ENCODE data around the gene ANKRD13B. TPM values are rescaled to one million over a fixed set of nuclear protein-coding genes. Genes with fewer than 3 reads are reported as not detected.

Gene ANKRD13B
- total and polyA plus RNA-seq, 2 of the 13 experiments (the other 11 are each of a cell fraction or from before 2014, with no cell fraction given) = 1.7 to 1.8 TPM

GRCh38 chr17:29589524-29590410, 3.2 kb upstream of the ANKRD13B start, which contains the start of gene GIT1 (continued):
- TF ChIP-seq PLSCR1 (CRISPR knock-in tag; IDR thresholded peaks at IDR 0.05; ENCODE audit: borderline replicate concordance) (no peak), KAT2B (IDR thresholded peaks at IDR 0.05; ENCODE audit: borderline replicate concordance, low read depth, low read length) (no peak), ZNF496 (CRISPR knock-in tag; IDR thresholded peaks at IDR 0.05; ENCODE audit: insufficient replicate concordance) (no peak), ZNF674 (CRISPR knock-in tag; IDR thresholded peaks at IDR 0.05; ENCODE audit: low read depth) (no peak), ZNF101 (CRISPR knock-in tag; IDR thresholded peaks at IDR 0.05; ENCODE audit: borderline replicate concordance, low read depth) (no peak), KMT2A (CRISPR knock-in tag; IDR thresholded peaks at IDR 0.05) (no peak), ZMAT5 (CRISPR knock-in tag; IDR thresholded peaks at IDR 0.05; ENCODE audit: borderline replicate concordance, low read depth) (no peak), PHF21A (CRISPR knock-in tag; IDR thresholded peaks at IDR 0.05) (no peak; the same call in 1 of the 2 replicates), MXI1 (IDR thresholded peaks at IDR 0.05; ENCODE audit: borderline replicate concordance, low read depth, low read length) (peak; percentile 67; the same call in 1 of the 3 replicates), ARNT2 (CRISPR knock-in tag; IDR thresholded peaks at IDR 0.05; ENCODE audit: low read depth) (peak; percentile 58; the same call in 1 of the 2 replicates), SIX1 (CRISPR knock-in tag; IDR thresholded peaks at IDR 0.05; ENCODE audit: borderline replicate concordance) (no peak), BATF2 (CRISPR knock-in tag; IDR thresholded peaks at IDR 0.05) (no peak), TEF (CRISPR knock-in tag; IDR thresholded peaks at IDR 0.05) (no peak), FOXA3 (CRISPR knock-in tag; IDR thresholded peaks at IDR 0.05) (no peak), ZNF354B (CRISPR knock-in tag; IDR thresholded peaks at IDR 0.05) (no peak), LRRFIP1 (CRISPR knock-in tag; conservative IDR thresholded peaks at IDR 0.05) (no peak), ZSCAN25 (CRISPR knock-in tag; IDR thresholded peaks at IDR 0.05) (peak; percentile 27; the same call in 1 of the 2 replicates), ZNF10 (CRISPR knock-in tag; IDR thresholded peaks at IDR 0.05; ENCODE audit: borderline replicate concordance, low read depth) (no peak), POGZ (CRISPR knock-in tag; IDR thresholded peaks at IDR 0.05) (no peak), ZNF205 (CRISPR knock-in tag; IDR thresholded peaks at IDR 0.05) (0 out of 2 replicates have a peak, but pooled peaks have one; percentile 0)
- TF ChIP-seq, protein P1, sequence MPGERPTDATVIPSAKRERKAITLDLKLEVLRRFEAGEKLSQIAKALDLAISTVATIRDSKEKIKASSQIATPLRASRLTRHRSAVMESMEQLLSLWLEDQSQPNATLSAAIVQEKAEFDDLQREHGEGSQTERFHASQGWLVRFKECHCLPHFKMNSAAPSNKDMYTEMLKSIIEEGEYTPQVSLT (CRISPR knock-in tag; IDR thresholded peaks at IDR 0.05; ENCODE audit: borderline replicate concordance, low read depth) = no peak
- TF ChIP-seq, protein P2, sequence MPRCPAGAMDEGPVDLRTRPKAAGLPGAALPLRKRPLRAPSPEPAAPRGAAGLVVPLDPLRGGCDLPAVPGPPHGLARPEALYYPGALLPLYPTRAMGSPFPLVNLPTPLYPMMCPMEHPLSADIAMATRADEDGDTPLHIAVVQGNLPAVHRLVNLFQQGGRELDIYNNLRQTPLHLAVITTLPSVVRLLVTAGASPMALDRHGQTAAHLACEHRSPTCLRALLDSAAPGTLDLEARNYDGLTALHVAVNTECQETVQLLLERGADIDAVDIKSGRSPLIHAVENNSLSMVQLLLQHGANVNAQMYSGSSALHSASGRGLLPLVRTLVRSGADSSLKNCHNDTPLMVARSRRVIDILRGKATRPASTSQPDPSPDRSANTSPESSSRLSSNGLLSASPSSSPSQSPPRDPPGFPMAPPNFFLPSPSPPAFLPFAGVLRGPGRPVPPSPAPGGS (CRISPR knock-in tag; IDR thresholded peaks at IDR 0.05) = peak; percentile 61; the same call in 1 of the 2 replicates

All from HepG2 (cell line).